ENCODE data around the gene UNC79.

UNC79 gene

GRCh38 chr14:93691042-93691780, 260.5 kb downstream of the UNC79 start:
- no peak for DNase-seq (ENCODE audit: low read depth, low spot score)
- no peak overlapping the region for H3K4me3 ChIP-seq (ENCODE audit: low read length)

DNA sequence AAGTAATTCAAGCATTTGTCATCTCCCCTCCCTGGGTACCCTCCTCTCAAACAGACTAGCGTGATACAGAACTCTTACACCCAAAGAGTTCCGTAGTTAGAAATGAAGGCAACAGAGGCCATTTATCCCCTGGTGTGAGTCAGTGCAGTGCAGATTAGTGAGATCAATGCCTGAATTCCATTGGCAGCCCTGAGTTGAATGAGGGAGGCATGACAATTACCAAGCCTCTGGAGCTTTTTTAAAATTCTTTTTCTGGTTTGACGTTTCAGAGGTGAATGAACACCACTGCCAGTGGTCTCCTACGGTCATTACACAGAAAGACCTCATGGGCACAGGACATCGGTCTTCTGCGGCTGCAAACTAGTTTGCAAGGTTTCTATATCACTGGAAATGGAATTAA, 263.2 kb downstream of the UNC79 start:
- no peak for DNase-seq (ENCODE audit: low read depth, low spot score)
- no peak overlapping the region for H3K4me3 ChIP-seq (ENCODE audit: low read length)

DNA sequence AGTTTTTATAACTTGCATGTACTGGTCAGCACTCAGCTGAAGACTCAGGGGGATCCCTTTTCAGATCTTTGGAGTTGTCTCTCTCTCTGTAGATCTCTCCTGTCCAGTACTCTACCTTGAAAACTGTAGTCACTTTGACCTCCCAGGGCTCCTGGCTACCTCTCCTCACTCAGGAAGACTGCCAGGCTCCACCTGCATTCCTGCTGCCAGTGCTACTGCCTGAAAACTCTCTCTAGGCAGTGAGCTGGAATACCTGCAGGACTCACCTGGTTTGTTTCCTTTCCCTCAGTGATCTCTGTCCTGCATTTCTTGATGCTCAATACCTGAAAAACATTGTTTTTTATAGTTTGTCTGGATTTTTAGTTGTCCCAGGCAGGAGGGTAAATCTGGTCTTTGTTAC, 270.2 kb downstream of the UNC79 start:
- no peak for DNase-seq (ENCODE audit: low read depth, low spot score)

GRCh38 chr14:93701562-93701961, 270.8 kb downstream of the UNC79 start:
- DNase-seq (ENCODE audit: low read depth, low spot score) = no peak
- no peak overlapping the region for H3K4me3 ChIP-seq (ENCODE audit: low read length)

More for the DNA sequence above, 270.2 kb downstream of the UNC79 start:
- no peak overlapping the region for H3K4me3 ChIP-seq (ENCODE audit: low read length)

DNA sequence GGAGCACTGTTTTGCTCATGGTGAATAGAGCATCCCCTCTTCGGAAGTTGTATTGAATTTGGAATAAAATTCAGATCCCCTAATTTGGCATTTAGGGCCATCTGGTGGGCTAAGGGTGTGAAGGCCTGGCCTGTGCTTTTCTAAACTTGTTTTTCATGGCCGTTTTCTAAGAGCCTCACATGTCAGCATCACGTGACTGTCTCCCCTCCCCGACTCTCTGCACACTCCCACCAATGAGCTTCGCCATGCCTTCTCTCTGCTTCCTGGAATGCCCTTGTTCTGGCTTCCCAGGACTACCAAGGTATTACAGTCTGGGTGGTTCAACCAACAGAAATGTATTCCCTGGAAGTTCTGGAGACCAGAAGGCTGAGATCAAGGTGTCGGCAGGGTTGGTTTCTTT, 272.2 kb downstream of the UNC79 start:
- no peak for DNase-seq (ENCODE audit: low read depth, low spot score)
- H3K4me3 ChIP-seq (ENCODE audit: low read length) = no peak overlapping the region

DNA sequence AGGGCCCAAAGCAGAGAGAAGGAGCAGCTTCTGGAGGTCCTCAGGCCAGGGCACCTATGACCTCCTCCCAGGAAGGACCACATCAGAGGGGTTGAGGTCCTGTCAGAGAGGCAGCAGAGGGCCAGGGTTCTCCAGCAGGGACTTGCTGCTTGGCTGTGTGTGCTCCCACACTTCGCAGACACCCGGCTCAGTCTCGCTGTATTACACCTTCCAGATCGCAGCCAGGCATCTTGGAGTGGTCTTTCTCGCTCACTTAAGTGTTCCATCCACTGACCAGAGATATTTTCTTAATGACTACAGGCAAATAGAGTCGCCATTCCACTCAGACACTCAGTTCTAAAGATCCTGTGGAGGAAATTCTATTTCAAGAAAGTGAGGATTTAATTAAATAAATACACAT, 273.2 kb downstream of the UNC79 start:
- no peak overlapping the region for H3K4me3 ChIP-seq (ENCODE audit: low read length)
- no peak for DNase-seq (ENCODE audit: low read depth, low spot score)

GRCh38 chr14:93705513-93706156, 274.9 kb downstream of the UNC79 start:
- no peak for DNase-seq (ENCODE audit: low read depth, low spot score)
- H3K4me3 ChIP-seq (ENCODE audit: low read length) = no peak overlapping the region

DNA sequence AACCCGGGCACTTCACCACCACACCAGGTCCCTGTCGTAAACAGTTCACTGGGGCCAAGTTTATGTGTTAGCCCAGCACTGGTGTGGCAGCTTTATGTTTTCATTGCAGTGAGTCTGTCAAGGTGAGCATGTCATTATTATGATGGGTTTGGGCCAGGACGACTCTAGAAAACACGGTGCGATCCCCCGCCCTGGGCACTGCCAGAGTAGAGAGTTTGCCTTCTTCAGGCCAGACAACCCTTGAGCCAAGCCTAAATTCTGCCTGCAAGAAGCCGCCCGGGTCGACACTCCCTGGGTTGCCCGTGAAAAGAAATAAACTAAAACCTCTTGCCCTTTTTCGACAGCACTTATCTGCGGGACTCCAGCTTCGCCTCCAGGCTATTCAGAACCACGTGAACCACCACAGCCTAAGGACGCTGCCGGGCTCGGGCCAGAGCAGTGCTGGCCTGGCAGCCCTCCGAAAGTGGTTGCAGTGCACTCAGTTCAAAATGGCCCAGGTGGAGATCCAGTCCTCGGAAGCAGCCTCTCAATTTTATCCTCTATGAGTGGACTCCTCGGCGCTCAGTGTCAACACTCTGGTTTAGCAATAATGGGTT, 275.7 kb downstream of the UNC79 start:
- DNase-seq (ENCODE audit: low read depth, low spot score) = no peak
- H3K4me3 ChIP-seq (ENCODE audit: low read length) = no peak overlapping the region

GRCh38 chr14:93707475-93707874, 276.7 kb downstream of the UNC79 start:
- H3K4me3 ChIP-seq (ENCODE audit: low read length) = no peak overlapping the region
- DNase-seq (ENCODE audit: low read depth, low spot score) = no peak

GRCh38 chr14:93708311-93708734, 277.6 kb downstream of the UNC79 start:
- no peak for DNase-seq (ENCODE audit: low read depth, low spot score)
- H3K4me3 ChIP-seq (ENCODE audit: low read length) = no peak overlapping the region

GRCh38 chr14:93708800-93709199, 278.1 kb downstream of the UNC79 start:
- H3K4me3 ChIP-seq (ENCODE audit: low read length) = no peak overlapping the region
- DNase-seq (ENCODE audit: low read depth, low spot score) = no peak

- no peak for DNase-seq (ENCODE audit: low read depth, low spot score)
- H3K4me3 ChIP-seq (ENCODE audit: low read length) = no peak overlapping the region
Observed at GRCh38 chr14:93709249-93709648, 278.5 kb downstream of the UNC79 start.

DNA sequence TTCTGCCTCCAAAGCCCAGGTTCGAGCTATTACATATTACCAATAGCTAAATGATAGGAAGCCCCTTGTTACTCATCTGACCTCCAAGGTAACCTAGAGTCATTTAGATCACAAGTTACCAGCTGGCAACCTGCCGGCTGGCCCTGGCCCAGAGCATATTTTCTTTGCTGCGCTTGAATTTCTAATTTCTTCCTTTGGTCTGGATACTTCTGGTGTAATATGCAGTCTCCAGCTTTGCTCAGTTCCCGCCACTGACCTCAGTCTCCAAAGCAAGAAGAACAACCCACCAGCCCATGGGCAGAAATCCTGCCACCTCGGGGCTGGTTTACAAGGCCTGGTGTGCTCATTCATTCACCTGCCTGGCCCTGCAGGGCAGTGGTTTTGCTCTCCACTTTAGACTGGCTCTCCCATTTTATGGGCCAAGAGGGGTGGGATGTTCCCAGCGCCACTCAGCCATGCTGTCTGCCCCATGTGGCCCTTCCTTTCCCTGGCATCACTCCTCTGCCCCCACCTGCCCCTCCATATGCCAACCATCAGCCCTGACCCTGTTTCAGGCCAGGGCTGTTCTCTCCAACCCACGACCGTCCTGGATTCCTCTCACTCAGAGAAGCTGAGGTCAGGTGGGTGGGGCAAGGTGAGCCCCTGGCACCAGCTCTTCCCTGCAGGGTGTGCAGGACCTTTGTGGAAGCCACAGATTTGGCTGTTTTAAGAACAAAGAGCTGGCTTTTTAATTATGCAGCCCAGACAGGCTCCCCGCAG, 281.5 kb downstream of the UNC79 start:
- no peak overlapping the region for H3K4me3 ChIP-seq (ENCODE audit: low read length)
- DNase-seq (ENCODE audit: low read depth, low spot score) = no peak

DNA sequence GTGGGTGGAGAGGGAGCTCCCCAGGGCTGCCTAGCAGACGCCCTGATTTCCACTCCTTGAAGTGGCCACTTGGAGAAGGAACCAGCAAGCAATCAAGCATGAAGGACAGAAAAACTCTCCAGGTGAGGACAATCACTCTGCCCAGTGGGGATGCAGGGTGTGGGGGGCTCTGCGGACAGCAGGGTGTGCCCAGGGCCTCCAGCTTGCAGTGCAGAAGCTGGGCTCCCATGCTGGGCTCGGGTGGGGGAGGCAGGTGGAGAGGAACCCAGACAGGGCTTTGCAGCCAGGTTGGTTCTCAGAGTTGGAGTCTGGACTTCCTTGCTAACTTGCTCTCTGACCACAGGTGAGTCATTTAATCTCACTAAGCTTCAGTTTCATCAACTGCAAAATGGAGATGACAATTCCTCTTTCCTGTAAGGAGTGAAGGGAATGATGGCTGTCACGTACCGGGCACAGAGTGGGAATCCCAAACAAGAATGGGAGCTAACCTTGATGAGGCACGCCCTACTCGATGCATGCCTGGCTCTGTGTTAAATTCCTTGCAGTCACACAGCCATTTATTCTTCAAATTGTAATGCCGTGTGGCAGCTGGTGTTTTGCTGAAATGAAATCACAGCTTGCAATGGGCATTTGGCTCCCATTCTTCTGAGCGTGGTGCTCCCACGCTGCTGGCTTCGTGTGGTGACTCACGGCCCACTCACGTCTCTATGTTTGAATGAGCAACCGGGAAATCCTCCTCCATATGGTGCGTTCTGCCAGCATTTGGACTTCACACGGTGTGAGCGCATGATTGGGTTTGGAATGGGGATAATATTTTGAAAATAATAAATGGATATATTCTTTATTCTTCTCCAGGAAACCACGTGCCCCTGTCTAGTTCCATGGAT, 282.3 kb downstream of the UNC79 start:
- H3K4me3 ChIP-seq (ENCODE audit: low read length) = no peak overlapping the region
- DNase-seq (ENCODE audit: low read depth, low spot score) = no peak

GRCh38 chr14:93713726-93714405, 283.1 kb downstream of the UNC79 start:
- no peak for DNase-seq (ENCODE audit: low read depth, low spot score)
- no peak overlapping the region for H3K4me3 ChIP-seq (ENCODE audit: low read length)

GRCh38 chr14:93714605-93715004, 283.9 kb downstream of the UNC79 start:
- no peak for DNase-seq (ENCODE audit: low read depth, low spot score)

GRCh38 chr14:93715279-93715927, 284.7 kb downstream of the UNC79 start:
- H3K4me3 ChIP-seq (ENCODE audit: low read length) = no peak overlapping the region
- DNase-seq (ENCODE audit: low read depth, low spot score) = no peak

More at GRCh38 chr14:93714605-93715004, 283.9 kb downstream of the UNC79 start:
- no peak overlapping the region for H3K4me3 ChIP-seq (ENCODE audit: low read length)
